GM12878 (cell line): ENCODE measurements around the gene ARMC3. TPM values are rescaled to one million over a fixed set of nuclear protein-coding genes. Genes with fewer than 3 reads are reported as not detected.

Source experiments
- ATAC-seq: fragments of 200-7000 bp; cut with Tn5 transposase; 3 replicates; pipeline ENCODE4 v1.9.1; 2020; ENCODE audit warnings: mild to moderate bottlenecking, moderate library complexity
- BruUV-seq: library from RNA; stranded (reverse); fragments of 400-500 nt; replicated peaks from 2 replicates; lab custom pipeline; 2021; lab: Mats Ljungman, UMichigan
- CTCF ChIA-PET: fragments of 300-600 bp; sonication (Branson Sonifier 250); formaldehyde crosslinking; extraction: SDS; loops from one replicate; lab custom pipeline; 2021; ENCODE audit warnings: inconsistent platforms; lab: Yijun Ruan, JAX
- POLR2A ChIA-PET: fragments of 350-600 bp; formaldehyde crosslinking; extraction: SDS; loops from one replicate; lab custom pipeline; 2021; ENCODE audit warnings: inconsistent platforms; lab: Charles Lee
- RAD21 ChIA-PET: fragments of 300-600 bp; sonication (Branson Sonifier 250); formaldehyde crosslinking; loops from one replicate; lab custom pipeline; 2023; ENCODE audit warnings: antibody characterized with exemption; ENCODE audit not compliant: unreplicated experiment; lab: Charles Lee
- SMC1A ChIA-PET: fragments of 300-600 bp; sonication (Branson Sonifier 250); formaldehyde crosslinking; loops from one replicate; lab custom pipeline; 2023; ENCODE audit not compliant: unreplicated experiment, uncharacterized antibody; lab: Charles Lee
- DNase-seq: peaks from one replicate; pipeline ENCODE4 v3.0.0-alpha.2; 2011; ENCODE audit warnings: low read depth, low spot score
- FAIRE-seq: peaks from 3 replicates; lab custom pipeline; 2011; peaks lifted over from hg19 to GRCh38; lab: Jason Lieb, UNC
- H2AFZ ChIP-seq: 2 replicates; pipeline ENCODE4 v1.6.0; 2011; ENCODE audit warnings: low read depth, low read length, control low read depth; ENCODE audit not compliant: control insufficient read depth
- H3K27ac ChIP-seq: 2 replicates; pipeline ENCODE4 v1.5.1; 2011; ENCODE audit warnings: control low read depth; ENCODE audit not compliant: control insufficient read depth, insufficient read depth
- H3K27me3 ChIP-seq, 2 experiments: replicated peaks in 1 of 2; 2 replicates each; pipeline versions ENCODE4 v1.6.0 to v1.6.1; 2011; ENCODE audit warnings: low read length in 1 of 2; ENCODE audit not compliant: control insufficient read depth in 2 of 2, insufficient read depth in 2 of 2
- H3K36me3 ChIP-seq, 2 experiments: 2 replicates each; pipeline ENCODE4 v1.5.1; 2011; ENCODE audit warnings: low read length in 1 of 2; ENCODE audit not compliant: control insufficient read depth in 2 of 2, insufficient read depth in 2 of 2
- H3K4me1 ChIP-seq: 2 replicates; pipeline ENCODE4 v1.6.1; 2011; ENCODE audit warnings: mild to moderate bottlenecking, low read length, moderate library complexity, mixed read lengths; ENCODE audit not compliant: control insufficient read depth, insufficient read depth
- H3K4me2 ChIP-seq: 2 replicates; pipeline ENCODE4 v1.6.0; 2011; ENCODE audit warnings: control low read depth; ENCODE audit not compliant: control insufficient read depth, insufficient read depth
- H3K4me3 ChIP-seq: fragments of 200-600 bp; sonication (generic); 2 replicates; pipeline ENCODE4 v1.5.1; 2016
- H3K79me2 ChIP-seq: 2 replicates; pipeline ENCODE4 v1.6.0; 2011; ENCODE audit warnings: low read length; ENCODE audit not compliant: control insufficient read depth, insufficient read depth
- H3K9ac ChIP-seq: 2 replicates; pipeline ENCODE4 v1.8.0; 2011; ENCODE audit warnings: low read length, control low read depth, mixed read lengths; ENCODE audit not compliant: control insufficient read depth, insufficient read depth
- H3K9me3 ChIP-seq: replicated peaks from 3 replicates; pipeline ENCODE4 v1.5.1; 2011; ENCODE audit warnings: mild to moderate bottlenecking, low read length; ENCODE audit not compliant: control insufficient read depth, insufficient read depth
- H4K20me1 ChIP-seq: 2 replicates; pipeline ENCODE4 v1.6.0; 2011; ENCODE audit not compliant: control insufficient read depth, insufficient read depth
- ASH2L ChIP-seq: fragments of 300-600, 200-600 bp; sonication (generic); IDR thresholded peaks from 2 replicates; pipeline ENCODE4 v1.6.1; 2017; ENCODE audit warnings: low read depth, mild to moderate bottlenecking, borderline replicate concordance
- HCFC1 ChIP-seq: fragments of 150-350 bp; IDR thresholded peaks from 2 replicates; pipeline ENCODE4 v1.6.1; 2014; ENCODE audit warnings: low read length
- POLR2A ChIP-seq: IDR thresholded peaks from 2 replicates; pipeline ENCODE4 v1.6.1; 2011; ENCODE audit warnings: low read depth, mild to moderate bottlenecking, low read length
- RAD21 ChIP-seq: IDR thresholded peaks from 2 replicates; pipeline ENCODE4 v1.6.1; 2011; ENCODE audit warnings: mild to moderate bottlenecking, low read depth, low read length, moderate library complexity; ENCODE audit not compliant: insufficient read depth
- SUPT20H ChIP-seq: IDR thresholded peaks from 2 replicates; pipeline ENCODE4 v1.6.1; 2011; ENCODE audit warnings: low read depth, mild to moderate bottlenecking, low read length, moderate library complexity, borderline replicate concordance; ENCODE audit not compliant: control insufficient read depth
- TAF1 ChIP-seq: IDR thresholded peaks from 2 replicates; pipeline ENCODE4 v1.6.1; 2011; ENCODE audit warnings: mild to moderate bottlenecking, low read depth, low read length, borderline replicate concordance
- WGBS: methylation state at CpG from one replicate; pipeline ENCODE4 v1.1.6; 2016; ENCODE audit warnings: low lambda C conversion rate; ENCODE audit not compliant: insufficient replicate concordance, insufficient coverage; ENCODE audit errors: missing lambda C conversion rate; 5-methylcytosine and 5-hydroxymethylcytosine counted together
- in situ Hi-C: fragments of 300-500 bp; cut with MboI; formaldehyde crosslinking; loops from 9 replicates; pipeline ENCODE4 v1.14.3; 2018; ENCODE audit warnings: mixed read lengths
- intact Hi-C: fragments of 100-400 bp; cut with micrococcal nuclease; formaldehyde crosslinking; loops from one replicate; pipeline ENCODE4 v1.14.2; 2022; ENCODE audit not compliant: unreplicated experiment
- polyA plus RNA-seq, 11 experiments: library from polyadenylated mRNA; depleted of rRNA in 4 of 11; unstranded in 6 of 11; stranded (reverse) in 5 of 11; fragments of >200 nt; fragmentation: Nextera tagmentation in 4 of 11; fragmentation: Illumina TruSeq in 1 of 11; extraction: Ambion mirVana in 4 of 11; extraction: Trizol in 1 of 11; gene quantifications; 1 replicate in 1 of 11; 2 replicates in 10 of 11; pipeline versions ENCODE4 v1.2.1 to v1.2.3, GENCODE V29; 2011 to 2016; ENCODE audit warnings: inconsistent platforms in 2 of 11, missing spikeins in 2 of 11, low read depth in 1 of 11
- total RNA-seq, 4 experiments: library from RNA; depleted of rRNA in 3 of 4; stranded (reverse); fragments of >200 nt in 3 of 4; fragmentation: Illumina TruSeq in 1 of 4; extraction: Trizol in 1 of 4; gene quantifications; 2 replicates each; pipeline versions ENCODE4 v1.2.1 to v1.2.3, GENCODE V29; 2013 to 2021
- TF ChIP-seq, protein P1 (sequence below): fragments of 450-650 bp; IDR thresholded peaks from 2 replicates; pipeline ENCODE4 v1.6.1; 2016; ENCODE audit warnings: mild to moderate bottlenecking
- TF ChIP-seq, protein P2 (sequence below): fragments of 450-650 bp; IDR thresholded peaks from 2 replicates; pipeline ENCODE4 v1.6.1; 2017; ENCODE audit warnings: antibody characterized with exemption, mild to moderate bottlenecking, moderate library complexity

The ARMC3 gene
- total and polyA plus RNA-seq, 10 of the 15 experiments (the other 5 are each of a cell fraction or from before 2014, with no cell fraction given) = 0.01 to 0.06 TPM; not detected in 8

DNA sequence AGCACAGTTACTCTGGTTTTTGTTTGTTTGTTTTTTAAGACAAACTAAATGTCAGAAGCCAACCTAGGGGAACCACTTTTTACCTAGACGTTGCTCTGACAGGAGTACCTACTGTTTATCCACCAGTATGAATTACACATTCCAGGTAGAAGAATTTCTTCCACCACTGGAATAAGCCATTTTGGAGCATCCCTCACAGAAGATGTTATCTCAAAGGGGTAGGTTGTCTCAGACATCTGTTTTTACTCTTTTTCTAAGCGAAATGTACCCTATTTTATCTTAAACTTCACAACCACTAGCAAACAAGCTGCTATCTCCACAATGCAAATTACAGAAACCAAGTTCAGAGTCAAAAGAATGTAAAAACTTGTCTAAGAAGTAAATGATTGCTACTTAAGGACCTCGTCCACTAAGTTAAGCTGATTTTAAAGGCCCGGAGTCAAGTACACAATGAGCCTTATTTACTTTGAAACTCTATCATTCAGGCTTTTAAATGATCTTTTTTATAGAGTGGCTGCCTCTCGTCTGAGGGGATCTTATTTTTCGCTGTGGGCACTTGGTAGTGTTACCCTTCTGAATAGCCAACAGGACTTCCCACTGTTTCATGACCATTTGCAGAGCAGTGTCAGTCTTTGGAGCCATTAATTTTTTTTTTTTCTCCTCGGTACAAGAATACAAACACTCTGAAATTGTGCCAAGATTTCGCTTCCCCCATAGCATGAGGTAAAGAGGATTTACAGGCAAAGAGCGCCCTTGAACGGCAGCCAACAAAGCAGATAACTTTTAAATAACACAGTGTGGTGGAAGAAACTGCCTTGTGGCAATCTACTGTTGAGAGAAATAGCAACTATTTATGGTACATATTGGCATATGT, 15.7 kb upstream of the ARMC3 start:
- in situ Hi-C loops = no loop called here
- FAIRE-seq (no peak), ATAC-seq (no peak), DNase-seq (no peak)
- POLR2A ChIA-PET = no interaction called here
- H3K27me3 ChIP-seq = no peaks in the 10 kb centered on the region
- H3K9ac ChIP-seq = no peak overlapping the region
- no peak overlapping the region for H3K4me2 ChIP-seq
- no peak overlapping the region for H2AFZ ChIP-seq
- SMC1A ChIA-PET = no interaction called here
- WGBS = 18% methylated on average over 10 of the region's 10 CpGs
- no peaks in the 10 kb centered on the region for H4K20me1 ChIP-seq
- H3K36me3 ChIP-seq = no peaks in the 10 kb centered on the region
- BruUV-seq = no TSS peak
- RAD21 ChIA-PET = no interaction called here
- no peaks in the 10 kb centered on the region for H3K4me1 ChIP-seq
- H3K4me3 ChIP-seq = no peak overlapping the region
- no peaks in the 10 kb centered on the region for H3K79me2 ChIP-seq
- H3K9me3 ChIP-seq = peaks cover 3% of the 10 kb centered on the region; the same call in 2 of the 3 replicates
- no peak for TF ChIP-seq SUPT20H
- TF ChIP-seq RAD21 = 0 out of 2 replicates have a peak, but pooled peaks have one; percentile 12
- TF ChIP-seq ASH2L = no peak
- TF ChIP-seq TAF1 = no peak
- TF ChIP-seq, protein P1, sequence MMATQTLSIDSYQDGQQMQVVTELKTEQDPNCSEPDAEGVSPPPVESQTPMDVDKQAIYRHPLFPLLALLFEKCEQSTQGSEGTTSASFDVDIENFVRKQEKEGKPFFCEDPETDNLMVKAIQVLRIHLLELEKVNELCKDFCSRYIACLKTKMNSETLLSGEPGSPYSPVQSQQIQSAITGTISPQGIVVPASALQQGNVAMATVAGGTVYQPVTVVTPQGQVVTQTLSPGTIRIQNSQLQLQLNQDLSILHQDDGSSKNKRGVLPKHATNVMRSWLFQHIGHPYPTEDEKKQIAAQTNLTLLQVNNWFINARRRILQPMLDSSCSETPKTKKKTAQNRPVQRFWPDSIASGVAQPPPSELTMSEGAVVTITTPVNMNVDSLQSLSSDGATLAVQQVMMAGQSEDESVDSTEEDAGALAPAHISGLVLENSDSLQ = no peak
- TF ChIP-seq POLR2A = no peak
- TF ChIP-seq HCFC1 = no peak
- TF ChIP-seq, protein P2, sequence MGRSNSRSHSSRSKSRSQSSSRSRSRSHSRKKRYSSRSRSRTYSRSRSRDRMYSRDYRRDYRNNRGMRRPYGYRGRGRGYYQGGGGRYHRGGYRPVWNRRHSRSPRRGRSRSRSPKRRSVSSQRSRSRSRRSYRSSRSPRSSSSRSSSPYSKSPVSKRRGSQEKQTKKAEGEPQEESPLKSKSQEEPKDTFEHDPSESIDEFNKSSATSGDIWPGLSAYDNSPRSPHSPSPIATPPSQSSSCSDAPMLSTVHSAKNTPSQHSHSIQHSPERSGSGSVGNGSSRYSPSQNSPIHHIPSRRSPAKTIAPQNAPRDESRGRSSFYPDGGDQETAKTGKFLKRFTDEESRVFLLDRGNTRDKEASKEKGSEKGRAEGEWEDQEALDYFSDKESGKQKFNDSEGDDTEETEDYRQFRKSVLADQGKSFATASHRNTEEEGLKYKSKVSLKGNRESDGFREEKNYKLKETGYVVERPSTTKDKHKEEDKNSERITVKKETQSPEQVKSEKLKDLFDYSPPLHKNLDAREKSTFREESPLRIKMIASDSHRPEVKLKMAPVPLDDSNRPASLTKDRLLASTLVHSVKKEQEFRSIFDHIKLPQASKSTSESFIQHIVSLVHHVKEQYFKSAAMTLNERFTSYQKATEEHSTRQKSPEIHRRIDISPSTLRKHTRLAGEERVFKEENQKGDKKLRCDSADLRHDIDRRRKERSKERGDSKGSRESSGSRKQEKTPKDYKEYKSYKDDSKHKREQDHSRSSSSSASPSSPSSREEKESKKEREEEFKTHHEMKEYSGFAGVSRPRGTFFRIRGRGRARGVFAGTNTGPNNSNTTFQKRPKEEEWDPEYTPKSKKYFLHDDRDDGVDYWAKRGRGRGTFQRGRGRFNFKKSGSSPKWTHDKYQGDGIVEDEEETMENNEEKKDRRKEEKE = no peak
- H3K27ac ChIP-seq = no peak overlapping the region
- intact Hi-C loops = no loop called here
- CTCF ChIA-PET = interaction anchor here (0.7 to 1.0 kb wide), 2 partner anchors 9 to 10 kb away, joined by 3 read pairs; no protein-coding TSS in a partner anchor
